NCI-H1092 (cell line): ENCODE data around the gene CLECL1.
"Not testable (repeated sequence)": the region's sequence is repeated elsewhere in the genome, so short reads cannot be mapped to it uniquely, and the experiment has no call there.

Source experiments
- DNase-seq: peaks from one replicate; lab custom pipeline; 2025; lab: John Stamatoyannopoulos, UW

CLECL1 gene

GRCh38 chr12:9694241-9694640, 38.7 kb downstream of the CLECL1 start:
- no peak for DNase-seq

GRCh38 chr12:9692909-9693308, 40.0 kb downstream of the CLECL1 start:
- no peak for DNase-seq

GRCh38 chr12:9687228-9687627, 45.7 kb downstream of the CLECL1 start:
- DNase-seq, result no peak

- DNase-seq, result no peak
Measured at GRCh38 chr12:9685915-9686314, 47.0 kb downstream of the CLECL1 start.

GRCh38 chr12:9685366-9685765, 47.5 kb downstream of the CLECL1 start:
- not testable (repeated sequence) for DNase-seq

GRCh38 chr12:9682949-9683348, 49.9 kb downstream of the CLECL1 start:
- DNase-seq, result not testable (repeated sequence)

GRCh38 chr12:9682508-9682907, 50.4 kb downstream of the CLECL1 start:
- DNase-seq, result not testable (repeated sequence)

GRCh38 chr12:9674226-9674590, 58.7 kb downstream of the CLECL1 start:
- no peak for DNase-seq

- DNase-seq, result no peak
Measured at GRCh38 chr12:9673404-9674225, 59.3 kb downstream of the CLECL1 start.
